Cardiac muscle cell (in vitro differentiated cells and primary cell): ENCODE data around the gene MTCL1. TPM values are rescaled to one million over a fixed set of nuclear protein-coding genes. Genes with fewer than 3 reads are reported as not detected.

ENCODE experiments used
- DNase-seq, 2 donors: peaks; one replicate each; pipeline versions ENCODE4 v3.0.0 to v3.0.0-alpha.2; 2010 to 2017; ENCODE audit warnings: low read depth in 1 of 2, low spot score in 1 of 2
- H3K27ac ChIP-seq: fragments of 200-600 bp; sonication (generic); 2 replicates; pipeline ENCODE4 v1.5.1; 2016
- H3K27me3 ChIP-seq: fragments of 200-600 bp; sonication (generic); 2 replicates; pipeline ENCODE4 v1.6.0; 2016; ENCODE audit warnings: control low read depth
- H3K36me3 ChIP-seq: fragments of 200-600 bp; sonication (generic); 2 replicates; pipeline ENCODE4 v1.5.1; 2016; ENCODE audit warnings: control low read depth
- H3K4me1 ChIP-seq: fragments of 200-600 bp; sonication (generic); 2 replicates; pipeline ENCODE4 v1.8.1; 2017; ENCODE audit warnings: low read depth, mild to moderate bottlenecking, mixed run types
- H3K4me3 ChIP-seq: fragments of 200-600 bp; sonication (generic); 2 replicates; pipeline ENCODE4 v1.5.1; 2016; ENCODE audit warnings: mild to moderate bottlenecking
- H3K9me3 ChIP-seq: fragments of 200-600 bp; sonication (generic); 2 replicates; pipeline ENCODE4 v1.5.1; 2017; ENCODE audit warnings: low read depth, mild to moderate bottlenecking, control low read depth
- polyA plus RNA-seq: library from polyadenylated mRNA; unstranded; fragments of >200 nt; fragmentation: Nextera tagmentation; extraction: Ambion mirVana; gene quantifications from 2 replicates; pipeline ENCODE4 v1.2.1, GENCODE V29; 2016
- total RNA-seq: library from RNA; depleted of rRNA; stranded (reverse); fragments of >200 nt; gene quantifications from 2 replicates; pipeline ENCODE4 v1.2.3, GENCODE V29; 2016
- TF ChIP-seq, protein P1 (sequence below): IDR thresholded peaks from 2 replicates; pipeline ENCODE4 v1.5.1; 2012; ENCODE audit warnings: low read depth, mild to moderate bottlenecking, low read length

The MTCL1 gene
- total and polyA plus RNA-seq, 2 experiments from 2014 or later = 1.8 to 9.6 TPM

DNA sequence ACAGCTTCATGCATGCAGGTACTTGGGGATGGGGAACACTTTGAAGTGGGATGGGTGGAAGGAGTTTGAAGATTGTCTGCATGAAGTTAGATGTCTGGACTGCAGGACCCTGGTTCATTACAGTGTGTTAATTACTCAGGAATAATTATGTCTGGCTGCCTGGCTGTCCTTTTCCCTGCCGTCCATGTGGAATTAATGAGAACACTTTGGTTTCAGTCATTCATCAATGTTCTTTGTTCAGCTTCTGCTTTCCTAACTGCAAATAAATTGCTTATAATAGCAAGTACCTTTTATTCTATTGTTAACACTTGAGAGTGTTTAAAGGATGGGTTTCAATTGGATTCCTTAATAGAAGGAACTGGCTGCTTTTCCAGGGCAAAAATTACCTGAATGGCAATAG, 35.8 kb downstream of the MTCL1 start:
- no peak for DNase-seq
- no peaks in the 10 kb centered on the region for H3K36me3 ChIP-seq

DNA sequence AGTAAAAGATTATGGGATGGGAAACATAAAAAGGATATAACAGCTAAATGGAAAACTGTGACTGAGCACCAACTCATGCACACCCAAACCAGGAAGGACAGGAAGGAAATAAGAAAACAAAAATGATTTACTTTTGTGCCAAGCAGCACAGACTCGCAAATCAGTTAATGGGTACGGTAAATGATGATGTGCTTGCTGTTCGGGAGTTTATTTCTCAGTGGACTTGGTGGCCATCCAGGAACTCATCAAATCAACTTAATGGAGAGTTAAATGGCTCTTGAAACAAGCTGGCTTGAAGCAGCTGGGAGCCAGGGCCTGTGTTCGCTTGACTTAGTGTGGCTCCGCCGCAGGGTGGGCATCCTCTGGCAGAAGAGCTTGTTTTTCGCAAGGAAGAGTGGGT, 36.2 kb downstream of the MTCL1 start:
- Histone ChIP-seq H3K9me3 (no peaks in the 10 kb centered on the region), H3K4me3 (no peak overlapping the region), H3K27ac (no peak overlapping the region), H3K27me3 (no peaks in the 10 kb centered on the region), H3K36me3 (no peaks in the 10 kb centered on the region), H3K4me1 (no peaks in the 10 kb centered on the region)
- DNase-seq = no peak
- TF ChIP-seq, protein P1, sequence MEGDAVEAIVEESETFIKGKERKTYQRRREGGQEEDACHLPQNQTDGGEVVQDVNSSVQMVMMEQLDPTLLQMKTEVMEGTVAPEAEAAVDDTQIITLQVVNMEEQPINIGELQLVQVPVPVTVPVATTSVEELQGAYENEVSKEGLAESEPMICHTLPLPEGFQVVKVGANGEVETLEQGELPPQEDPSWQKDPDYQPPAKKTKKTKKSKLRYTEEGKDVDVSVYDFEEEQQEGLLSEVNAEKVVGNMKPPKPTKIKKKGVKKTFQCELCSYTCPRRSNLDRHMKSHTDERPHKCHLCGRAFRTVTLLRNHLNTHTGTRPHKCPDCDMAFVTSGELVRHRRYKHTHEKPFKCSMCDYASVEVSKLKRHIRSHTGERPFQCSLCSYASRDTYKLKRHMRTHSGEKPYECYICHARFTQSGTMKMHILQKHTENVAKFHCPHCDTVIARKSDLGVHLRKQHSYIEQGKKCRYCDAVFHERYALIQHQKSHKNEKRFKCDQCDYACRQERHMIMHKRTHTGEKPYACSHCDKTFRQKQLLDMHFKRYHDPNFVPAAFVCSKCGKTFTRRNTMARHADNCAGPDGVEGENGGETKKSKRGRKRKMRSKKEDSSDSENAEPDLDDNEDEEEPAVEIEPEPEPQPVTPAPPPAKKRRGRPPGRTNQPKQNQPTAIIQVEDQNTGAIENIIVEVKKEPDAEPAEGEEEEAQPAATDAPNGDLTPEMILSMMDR = no peak

More for the DNA sequence above, 35.8 kb downstream of the MTCL1 start:
- TF ChIP-seq, protein P1 = no peak
- Histone ChIP-seq H3K27me3 (no peaks in the 10 kb centered on the region), H3K27ac (no peak overlapping the region), H3K4me3 (no peak overlapping the region), H3K9me3 (no peaks in the 10 kb centered on the region), H3K4me1 (no peaks in the 10 kb centered on the region)

DNA sequence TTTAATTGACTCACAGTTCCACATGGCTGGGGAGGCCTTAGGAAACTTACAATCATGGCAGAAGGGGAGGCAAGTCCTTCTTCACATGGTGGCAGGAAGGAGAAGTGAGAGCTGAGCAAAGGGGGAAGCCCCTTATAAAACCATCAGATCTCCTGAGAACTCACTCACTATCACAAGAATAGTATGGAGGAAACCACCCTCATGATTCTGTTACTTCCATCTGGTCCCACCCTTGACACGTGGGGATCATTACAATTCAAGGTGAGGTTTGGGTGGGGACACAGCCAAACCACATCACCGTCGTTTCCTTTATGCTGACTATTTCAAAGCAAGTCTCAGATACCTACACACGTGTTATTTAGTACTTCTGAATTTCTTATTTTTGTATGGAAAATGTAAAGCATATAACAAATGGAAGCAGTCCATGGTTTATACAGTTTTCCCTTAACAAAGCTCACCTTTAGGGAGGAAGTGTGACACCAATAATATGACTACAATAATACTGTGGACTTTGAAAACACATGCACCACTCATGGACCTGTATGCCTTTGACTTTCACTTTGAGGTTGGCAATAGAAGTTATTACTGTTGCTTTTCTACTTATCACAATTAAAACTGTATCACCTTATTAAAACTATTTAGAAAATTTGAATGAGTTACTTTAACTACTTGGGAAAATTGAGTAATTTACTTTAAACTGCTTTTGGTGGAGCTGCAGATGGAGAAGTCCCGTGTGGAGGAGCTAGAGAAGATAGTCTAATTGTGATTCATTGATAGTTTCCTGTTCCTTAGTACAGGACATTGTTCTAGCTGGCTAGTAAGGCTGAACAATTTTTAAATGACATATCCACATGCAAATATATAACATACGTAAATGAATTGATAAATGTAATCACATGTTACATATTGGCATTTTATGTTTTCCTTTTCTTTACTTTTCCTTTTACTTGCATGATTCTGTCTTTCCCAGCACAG, 37.3 kb downstream of the MTCL1 start:
- Histone ChIP-seq H3K9me3 (no peaks in the 10 kb centered on the region), H3K27me3 (no peaks in the 10 kb centered on the region), H3K36me3 (no peaks in the 10 kb centered on the region), H3K4me1 (no peaks in the 10 kb centered on the region), H3K27ac (no peak overlapping the region), H3K4me3 (no peak overlapping the region)
- no peak for DNase-seq
- TF ChIP-seq, protein P1 = no peak

DNA sequence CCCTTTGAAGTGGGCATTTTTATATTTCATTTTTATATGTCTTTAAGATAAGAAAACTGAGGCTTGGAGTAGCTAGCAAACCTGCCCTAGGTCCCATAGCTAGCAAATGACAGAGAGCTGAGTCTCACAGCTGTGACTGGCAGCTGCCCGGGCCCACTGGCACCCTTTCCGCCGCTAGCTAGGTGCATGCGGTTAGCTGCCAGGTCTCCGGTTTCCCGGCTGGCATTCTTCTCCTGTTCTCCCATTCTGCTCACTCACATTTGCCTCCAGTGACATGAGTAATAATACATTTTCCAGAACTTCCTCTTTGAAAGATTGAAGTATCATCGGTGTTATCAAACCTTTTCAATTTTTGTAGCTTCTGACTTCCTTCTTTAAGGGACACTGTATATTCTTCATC, 38.7 kb downstream of the MTCL1 start:
- no peak overlapping the region for H3K4me3 ChIP-seq
- no peak overlapping the region for H3K27ac ChIP-seq
- TF ChIP-seq, protein P1 = no peak
- H3K9me3 ChIP-seq = no peaks in the 10 kb centered on the region
- no peak for DNase-seq
- no peaks in the 10 kb centered on the region for H3K27me3 ChIP-seq
- no peaks in the 10 kb centered on the region for H3K36me3 ChIP-seq
- H3K4me1 ChIP-seq = no peaks in the 10 kb centered on the region

DNA sequence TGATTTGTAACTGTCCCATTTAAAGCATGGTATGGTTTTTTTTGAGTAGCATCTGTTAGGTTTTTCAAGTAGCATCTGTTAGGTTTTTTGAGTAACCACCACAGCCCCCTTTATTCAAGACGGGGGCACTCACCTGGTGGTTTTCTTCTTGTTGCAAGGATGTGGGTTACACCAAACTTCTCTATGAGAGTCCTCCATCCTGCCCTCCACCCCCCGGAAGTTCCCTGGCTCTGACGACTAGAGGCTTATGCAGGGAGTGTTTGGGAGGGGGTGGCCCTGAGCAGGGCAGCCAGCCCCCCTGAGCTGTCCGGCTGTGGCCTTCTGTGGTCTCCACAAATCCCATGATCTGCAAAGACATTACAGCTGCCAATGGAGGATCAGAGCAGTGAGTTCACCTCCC, 39.3 kb downstream of the MTCL1 start:
- TF ChIP-seq, protein P1 = no peak
- H3K9me3 ChIP-seq = no peaks in the 10 kb centered on the region
- no peak overlapping the region for H3K27ac ChIP-seq
- no peak overlapping the region for H3K4me3 ChIP-seq
- DNase-seq = no peak
- no peaks in the 10 kb centered on the region for H3K27me3 ChIP-seq
- H3K36me3 ChIP-seq = no peaks in the 10 kb centered on the region
- no peaks in the 10 kb centered on the region for H3K4me1 ChIP-seq
